ENCODE measurements around the gene ISM1.

Gene ISM1

DNA sequence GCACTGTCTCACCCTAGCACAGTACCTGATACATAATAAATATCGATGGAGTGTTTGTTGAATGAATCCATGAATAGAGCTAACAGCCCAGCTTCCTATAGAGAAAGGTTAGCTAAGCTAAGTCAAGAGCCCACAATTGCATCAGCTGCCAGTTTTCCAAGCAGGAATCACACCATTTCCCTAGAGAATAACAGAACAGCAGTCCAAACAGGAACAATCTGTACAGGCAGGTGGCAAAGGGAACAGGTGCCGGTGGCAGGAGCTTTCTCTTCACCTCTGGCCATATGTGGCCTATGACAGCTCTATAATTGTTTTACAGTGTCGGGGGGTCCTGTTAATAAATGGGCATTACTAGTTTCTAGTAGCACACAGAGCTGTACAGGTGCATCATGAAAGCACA, 38.8 kb downstream of the ISM1 start:
- no peak for DNase-seq

- no peak for DNase-seq
Measured at GRCh38 chr20:13260650-13261279, 39.7 kb downstream of the ISM1 start.

- DNase-seq: no peak
Measured at GRCh38 chr20:13261460-13262301, 40.6 kb downstream of the ISM1 start.

GRCh38 chr20:13262302-13262650, 41.2 kb downstream of the ISM1 start:
- no peak for DNase-seq

- no peak for DNase-seq
Measured at GRCh38 chr20:13262671-13263360, 41.7 kb downstream of the ISM1 start.

- no peak for DNase-seq
Measured at GRCh38 chr20:13263451-13263850, 42.4 kb downstream of the ISM1 start.

- no peak for DNase-seq
Measured at GRCh38 chr20:13264907-13265306, 43.8 kb downstream of the ISM1 start.

DNA sequence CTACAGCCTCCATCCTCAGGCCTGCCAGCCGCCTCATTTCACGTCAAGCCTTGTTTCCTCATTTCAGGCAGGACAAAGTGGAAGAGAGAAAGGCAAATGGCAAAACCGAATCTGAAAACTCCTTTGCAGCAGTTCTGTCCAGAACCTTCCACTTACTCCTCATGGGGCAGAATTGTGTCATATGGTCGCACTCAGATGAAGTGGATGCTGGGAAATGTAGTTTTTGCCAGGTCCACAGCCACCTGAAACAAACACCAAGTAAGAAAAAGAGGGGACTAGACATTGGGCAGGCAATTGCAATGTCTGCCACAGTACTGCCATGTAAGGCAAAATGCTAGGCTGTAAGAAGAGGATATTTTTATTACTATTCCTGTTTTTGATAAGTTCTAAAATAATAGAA, 44.9 kb downstream of the ISM1 start:
- no peak for DNase-seq

- no peak for DNase-seq
Measured at GRCh38 chr20:13267231-13267630, 46.2 kb downstream of the ISM1 start.

GRCh38 chr20:13268953-13269352, 47.9 kb downstream of the ISM1 start:
- DNase-seq: no peak

DNA sequence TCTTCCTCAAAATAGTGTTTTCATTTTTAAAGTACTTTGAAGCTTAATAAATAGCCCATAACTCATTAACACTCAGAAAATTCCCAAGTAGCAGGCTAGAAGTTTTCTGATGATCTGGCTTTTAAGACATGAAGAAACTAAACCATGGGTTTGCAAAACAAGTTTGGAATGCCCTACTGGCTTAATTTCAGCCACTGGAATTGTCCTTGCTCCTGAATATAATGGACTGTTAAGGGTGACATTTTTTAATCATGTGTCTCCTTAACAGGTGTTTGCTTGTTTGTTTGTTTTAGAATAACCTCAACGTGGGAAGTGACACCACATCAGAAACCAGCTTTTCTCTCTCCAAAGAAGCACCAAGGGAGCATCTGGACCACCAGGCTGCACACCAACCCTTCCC, 49.1 kb downstream of the ISM1 start:
- DNase-seq: no peak

- no peak for DNase-seq
Measured at GRCh38 chr20:13271098-13271497, 50.0 kb downstream of the ISM1 start.

DNA sequence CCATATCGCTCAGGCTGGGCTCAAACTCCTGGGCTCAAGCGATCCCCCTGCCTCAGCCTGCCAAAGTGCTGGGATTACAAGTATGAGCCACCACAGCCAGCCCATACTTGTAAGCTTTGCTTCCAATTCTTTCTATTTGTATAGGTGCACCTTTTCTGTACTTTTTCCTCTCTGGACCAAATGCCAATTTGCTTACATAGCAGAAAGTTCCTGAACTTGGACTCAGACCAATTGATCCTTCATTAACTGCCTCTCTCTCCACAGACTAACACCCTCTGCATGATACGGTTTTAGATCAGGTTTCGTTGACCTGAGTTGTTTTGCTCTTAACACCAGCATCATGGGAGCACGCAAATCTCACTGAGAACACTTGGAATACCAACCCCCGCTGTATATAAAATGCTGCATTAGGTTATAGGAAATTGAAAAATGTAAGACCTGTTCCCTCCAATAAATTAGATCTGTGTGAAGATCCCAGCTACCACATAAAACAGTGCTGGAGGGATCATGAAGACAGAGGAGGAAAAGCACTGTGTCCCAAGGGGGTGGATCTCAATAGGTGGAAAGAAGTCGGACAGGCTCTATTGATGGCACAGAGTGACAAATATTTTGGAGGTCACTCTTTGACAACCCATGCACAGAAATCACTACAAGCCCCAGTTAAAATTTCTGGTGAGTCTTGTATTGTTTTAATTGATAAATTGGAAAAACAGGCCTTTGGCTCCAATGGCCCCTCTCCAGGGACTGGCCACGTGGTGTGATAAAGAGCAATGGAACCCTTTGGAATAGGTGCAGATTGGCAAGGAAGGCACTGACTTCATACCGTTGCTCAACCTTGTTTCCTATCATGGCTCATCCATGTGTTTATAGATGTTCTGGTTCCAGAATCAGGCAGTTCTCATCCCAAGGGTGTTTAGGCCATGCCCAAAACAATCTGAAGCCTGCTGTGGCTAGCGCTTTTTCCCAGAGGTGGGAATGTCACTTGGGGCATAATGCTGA, 51.2 kb downstream of the ISM1 start:
- no peak for DNase-seq

DNA sequence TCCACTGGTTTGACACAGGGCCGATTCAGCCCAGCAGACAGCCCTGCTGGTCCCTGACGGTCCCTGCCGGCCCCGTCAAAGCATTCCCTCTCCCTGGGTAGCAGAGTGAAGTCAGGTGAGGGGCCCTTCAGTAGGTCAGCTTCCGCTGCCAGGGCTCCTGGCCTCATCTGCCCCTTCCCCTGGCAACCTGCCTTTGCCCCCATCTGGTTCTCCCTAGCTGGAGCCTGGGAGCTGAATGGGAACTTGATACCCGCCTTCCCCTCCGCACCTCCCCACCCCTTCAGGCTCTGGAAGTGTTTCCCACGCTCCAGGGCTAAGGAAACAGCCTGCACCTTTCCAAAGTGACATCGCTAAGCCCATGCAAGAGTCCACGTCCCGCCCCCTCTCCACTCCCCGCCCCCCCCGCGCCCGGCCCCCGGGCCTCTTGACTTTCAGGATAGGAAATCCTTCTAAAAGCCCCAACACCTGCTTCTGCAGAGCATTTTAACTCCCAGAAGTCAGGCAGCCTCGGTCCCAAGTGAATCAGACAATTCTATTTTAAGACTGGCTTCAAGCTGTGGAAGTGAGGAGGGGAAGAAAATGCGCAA, 53.3 kb downstream of the ISM1 start:
- no peak for DNase-seq

DNA sequence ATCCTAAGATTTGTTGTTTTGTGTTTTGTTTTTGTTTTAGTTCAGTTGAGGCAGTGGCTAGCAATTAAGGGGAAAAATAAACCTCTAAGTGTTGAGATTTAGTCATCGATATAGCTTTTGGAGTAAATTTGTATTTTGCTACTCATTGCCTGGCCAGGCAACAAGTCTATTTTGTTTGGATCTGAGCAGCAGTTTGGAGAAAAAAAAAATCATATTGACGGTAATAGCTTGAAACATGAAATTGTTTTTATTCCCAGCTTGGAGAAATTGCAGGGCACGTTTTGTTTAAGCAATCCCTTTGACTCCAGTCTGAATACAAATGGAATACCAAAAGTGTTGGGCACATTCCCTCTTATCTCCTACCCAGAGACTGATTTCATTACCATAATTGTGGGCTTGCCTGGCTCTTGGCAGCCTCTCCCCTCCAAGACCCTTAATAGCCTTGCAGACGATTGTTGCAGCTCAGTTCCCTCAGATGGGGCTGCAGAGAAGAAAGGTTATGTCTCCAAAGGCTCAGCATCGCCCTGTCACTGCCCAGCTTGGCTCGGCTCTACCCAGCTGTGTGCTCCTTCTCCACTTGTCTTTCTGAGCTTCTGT, 56.0 kb downstream of the ISM1 start:
- no peak for DNase-seq

DNA sequence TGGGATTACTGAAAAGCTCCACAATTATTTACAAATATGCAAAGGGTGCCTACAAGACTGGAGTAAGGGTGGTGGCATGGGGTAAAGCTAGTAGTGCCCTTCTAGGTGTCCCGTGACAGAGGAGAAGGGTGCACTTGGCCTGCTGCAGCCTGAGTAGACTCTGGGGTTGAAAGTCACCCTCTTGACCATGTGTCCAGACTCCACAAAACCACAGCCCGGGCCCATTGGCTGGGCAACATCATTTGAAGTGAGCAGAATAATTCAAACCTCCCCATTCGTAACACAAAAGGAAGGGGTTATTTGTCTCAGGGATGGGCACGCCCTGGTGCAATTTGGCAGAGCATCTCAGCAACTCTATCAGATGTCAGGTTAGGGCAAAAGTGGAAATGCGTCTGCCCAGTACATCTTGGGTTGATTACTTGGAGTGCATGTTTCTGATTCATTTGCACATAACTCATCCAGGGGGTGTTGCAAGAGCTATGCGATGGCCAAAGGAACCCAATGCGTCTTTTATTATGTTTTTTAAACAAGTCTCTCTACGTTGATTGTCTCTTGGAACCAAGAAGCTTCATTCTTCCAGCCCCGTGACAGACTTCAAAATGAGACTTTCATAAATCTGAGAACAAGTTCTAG, 56.7 kb downstream of the ISM1 start:
- no peak for DNase-seq

GRCh38 chr20:13278812-13279570, 57.9 kb downstream of the ISM1 start:
- DNase-seq: no peak

DNA sequence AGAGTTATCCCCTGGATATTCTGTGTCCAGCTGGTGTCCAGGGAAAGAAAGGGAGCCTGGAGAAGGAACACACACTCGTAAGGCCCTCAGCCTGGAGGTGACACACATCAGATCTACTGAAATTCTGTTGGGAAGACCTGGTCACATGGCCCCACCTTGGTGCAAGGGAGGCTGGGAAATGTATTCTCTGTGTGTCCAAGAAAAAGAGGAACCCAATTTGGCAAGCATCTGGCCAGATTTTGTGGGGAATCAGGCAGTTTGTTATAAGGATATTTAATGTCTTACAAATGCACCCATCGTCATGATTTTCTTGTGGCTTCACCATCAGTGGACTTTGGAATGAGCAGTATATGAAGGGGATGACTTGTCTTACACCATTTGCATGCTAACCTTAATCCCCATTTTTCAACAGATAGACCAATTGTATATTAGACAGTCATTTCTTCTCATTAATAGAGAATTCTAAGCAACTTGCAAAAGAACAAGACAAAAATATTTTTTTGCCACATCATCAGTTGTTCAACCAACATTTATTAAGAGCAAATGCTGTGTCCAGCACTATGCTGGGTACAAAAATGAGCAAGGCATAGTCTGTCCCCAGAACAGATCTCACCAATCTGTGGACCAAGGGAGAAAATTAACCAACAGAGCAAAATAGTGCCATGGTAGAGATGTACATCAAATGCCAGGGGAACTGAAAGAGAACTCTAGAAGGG, 59.7 kb downstream of the ISM1 start:
- no peak for DNase-seq

- DNase-seq: no peak
Measured at GRCh38 chr20:13283869-13284829, 63.1 kb downstream of the ISM1 start.
